Measurements from ENCODE around the gene GABRR3. TPM values are rescaled to one million over a fixed set of nuclear protein-coding genes. Genes with fewer than 3 reads are reported as not detected.

Gene GABRR3
- polyA plus RNA-seq, 1 donor (not counting 4 experiments of a cell fraction or from before 2014, with no cell fraction given), result not detected

- Histone ChIP-seq H3K36me3 (ENCODE audit: control insufficient read depth in 2 of 2, extremely low read depth in 1 of 2, insufficient read depth in 2 of 2, low read length in 2 of 2) (no peaks in the 10 kb centered on the region), H3K27ac (ENCODE audit: control insufficient read depth, insufficient read depth, low read length) (no peak overlapping the region), H3K4me3 (ENCODE audit: control insufficient read depth in 2 of 3, extremely low read depth in 1 of 3, insufficient read depth in 2 of 3, low read depth in 1 of 3, low read length in 3 of 3) (no peak overlapping the region), H4K20me1 (ENCODE audit: control insufficient read depth, extremely low read depth, insufficient read depth, low read length) (no peaks in the 10 kb centered on the region), H3K9me1 (ENCODE audit: control insufficient read depth, extremely low read depth, insufficient read depth, low read length) (no peaks in the 10 kb centered on the region), H3K4me2 (ENCODE audit: control insufficient read depth, extremely low read depth, insufficient read depth, low read depth, low read length) (peak overlapping the region; percentile 50), H3K79me2 (ENCODE audit: control insufficient read depth, insufficient read depth, low read length) (peaks cover 37% of the 10 kb centered on the region), H2AFZ (ENCODE audit: control insufficient read depth, low read length) (peak overlapping the region; percentile 39), H3K4me1 (ENCODE audit: control insufficient read depth, extremely low read depth, insufficient read depth, low read length) (peaks cover 15% of the 10 kb centered on the region), H3K9ac (ENCODE audit: control insufficient read depth, extremely low read depth, insufficient read depth, low read length) (no peak overlapping the region), H3K9me3 (ENCODE audit: control insufficient read depth, low read depth, low read length) (no peaks in the 10 kb centered on the region), H3K27me3 (ENCODE audit: control insufficient read depth, extremely low read depth, insufficient read depth, low read length) (no peaks in the 10 kb centered on the region)
- dilution Hi-C loops (cut with MboI; ENCODE audit: extremely low pct_ligation_motif_present, low sequenced_read_pairs), result no loop called here
- DNase-seq (ENCODE audit: low read depth, low spot score), result no peak
- no peak for FAIRE-seq
- no peak for TF ChIP-seq CTCF (optimal IDR thresholded peaks at IDR 0.05 in 1 of 3, IDR thresholded peaks at IDR 0.05 in 1 of 3, conservative IDR thresholded peaks at IDR 0.05 in 1 of 3; ENCODE audit: extremely low read depth in 1 of 3, insufficient read depth in 2 of 3, low read length in 3 of 3)
- no peak for TF ChIP-seq EZH2 (IDR thresholded peaks at IDR 0.05; ENCODE audit: low read length)
These were observed 62.1 kb downstream of the GABRR3 start for GRCh38 chr3:97972976-97973375.

GRCh38 chr3:97971679-97972567 lies 63.2 kb downstream of the GABRR3 start, which contains the start of gene RIOX2:
RIOX2 (minus strand) TSS chr3:97972431; CDS start chr3:97967593, 4,838 bp downstream.
- no peaks in the 10 kb centered on the region for H3K9me1 ChIP-seq (ENCODE audit: control insufficient read depth, extremely low read depth, insufficient read depth, low read length)
- H4K20me1 ChIP-seq (ENCODE audit: control insufficient read depth, extremely low read depth, insufficient read depth, low read length), result no peaks in the 10 kb centered on the region
- H3K79me2 ChIP-seq (ENCODE audit: control insufficient read depth, insufficient read depth, low read length), result peaks cover 48% of the 10 kb centered on the region
- dilution Hi-C loops (cut with MboI; ENCODE audit: extremely low pct_ligation_motif_present, low sequenced_read_pairs), result no loop called here
- H3K27ac ChIP-seq (ENCODE audit: control insufficient read depth, insufficient read depth, low read length), result peak within 1 kb of the TSS; percentile 79
- no peak for DNase-seq (ENCODE audit: low read depth, low spot score)
- peak within 1 kb of the TSS; percentile 86 for H2AFZ ChIP-seq (ENCODE audit: control insufficient read depth, low read length)
- H3K9me3 ChIP-seq (ENCODE audit: control insufficient read depth, low read depth, low read length), result no peaks in the 10 kb centered on the region
- peak within 1 kb of the TSS; percentile 94 for H3K4me2 ChIP-seq (ENCODE audit: control insufficient read depth, extremely low read depth, insufficient read depth, low read depth, low read length)
- peak in 2 of 3 experiments; percentile 30 to 33 for TF ChIP-seq CTCF (optimal IDR thresholded peaks at IDR 0.05 in 1 of 3, IDR thresholded peaks at IDR 0.05 in 1 of 3, conservative IDR thresholded peaks at IDR 0.05 in 1 of 3; ENCODE audit: extremely low read depth in 1 of 3, insufficient read depth in 2 of 3, low read length in 3 of 3)
- no peak for TF ChIP-seq EZH2 (IDR thresholded peaks at IDR 0.05; ENCODE audit: low read length)
- peaks cover 15% of the 10 kb centered on the region for H3K4me1 ChIP-seq (ENCODE audit: control insufficient read depth, extremely low read depth, insufficient read depth, low read length)
- FAIRE-seq, result peak; percentile 48
- H3K4me3 ChIP-seq (ENCODE audit: control insufficient read depth in 2 of 3, extremely low read depth in 1 of 3, insufficient read depth in 2 of 3, low read depth in 1 of 3, low read length in 3 of 3), result peak within 1 kb of the TSS; percentile 66 to 85 (median 74)
- peak within 1 kb of the TSS; percentile 84 for H3K9ac ChIP-seq (ENCODE audit: control insufficient read depth, extremely low read depth, insufficient read depth, low read length)
- H3K27me3 ChIP-seq (ENCODE audit: control insufficient read depth, extremely low read depth, insufficient read depth, low read length), result no peaks in the 10 kb centered on the region
- peaks cover 3 to 8% of the 10 kb centered on the region in 2 experiments for H3K36me3 ChIP-seq (ENCODE audit: control insufficient read depth in 2 of 2, extremely low read depth in 1 of 2, insufficient read depth in 2 of 2, low read length in 2 of 2)
